Measurements from ENCODE around the gene TRAPPC3L.

The TRAPPC3L gene

DNA sequence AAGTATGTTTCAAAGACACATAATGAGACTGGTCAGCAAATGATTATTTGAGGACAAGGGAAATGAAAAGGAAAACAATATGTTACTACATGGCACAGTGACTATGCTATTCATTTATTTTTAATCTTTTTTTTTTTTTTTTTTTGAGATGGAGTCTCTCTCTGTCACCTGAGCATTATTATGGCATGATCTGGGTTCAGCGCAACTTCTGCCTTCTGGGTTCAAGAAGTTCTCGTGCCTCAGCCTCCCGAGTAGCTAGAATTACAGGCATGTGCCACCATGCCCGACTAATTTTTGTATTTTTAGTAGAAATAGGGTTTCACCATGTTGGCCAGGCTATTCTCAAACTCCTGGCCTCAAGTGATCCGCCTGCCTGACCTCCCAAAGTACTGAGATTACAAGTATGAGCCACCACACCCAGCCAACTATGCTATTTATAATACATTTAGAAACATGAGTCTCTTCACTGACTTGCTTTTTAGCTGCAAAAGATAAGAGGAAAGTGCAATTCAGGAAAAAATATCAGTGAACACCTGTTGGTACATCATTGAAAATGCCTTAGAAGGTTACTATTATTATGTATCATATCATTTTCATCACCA, 11.4 kb upstream of the TRAPPC3L start:
- DNase-seq: no peak

DNA sequence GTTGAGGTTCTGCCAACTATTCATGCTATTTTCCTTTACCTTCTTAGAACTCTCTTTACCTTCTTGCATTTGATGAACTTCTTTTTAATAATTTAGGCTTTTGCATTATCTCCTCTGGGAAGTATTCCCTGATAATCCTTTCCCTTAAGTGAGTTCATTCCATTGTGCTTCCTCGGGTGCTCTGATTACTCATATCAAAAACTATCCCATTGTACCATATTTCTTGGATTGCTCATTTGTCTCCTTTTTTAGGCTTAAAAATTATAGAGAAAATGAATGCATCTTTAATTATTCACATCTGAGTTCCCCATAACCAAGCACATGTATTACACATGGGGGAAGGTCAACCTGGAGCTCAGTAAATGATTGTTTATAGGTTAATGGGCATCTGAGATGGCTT, 10.6 kb upstream of the TRAPPC3L start:
- no peak for DNase-seq

DNA sequence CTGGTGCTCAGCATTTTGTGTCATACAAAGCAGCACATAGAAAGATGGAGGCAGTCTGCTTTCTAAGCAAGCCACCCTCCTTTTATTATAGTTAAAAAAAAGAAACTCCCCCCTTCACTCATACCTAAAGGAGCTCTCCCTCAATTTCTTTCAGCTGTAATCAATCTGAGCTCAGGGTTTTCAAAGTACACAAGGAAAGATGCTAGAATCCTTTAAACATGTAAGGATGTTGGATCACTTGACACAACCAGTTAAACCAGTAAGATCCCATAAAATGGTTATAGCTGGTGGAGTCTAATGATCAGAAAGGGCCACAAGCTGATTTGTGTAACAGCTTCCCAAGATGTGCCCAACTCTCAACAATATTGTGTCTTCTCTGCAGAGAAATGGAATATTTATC, 8.0 kb upstream of the TRAPPC3L start, which contains the start of gene CALHM4:
Gene CALHM4 (plus strand): TSS at position 301 of the 400 bp plus-strand sequence. CDS start 43 bp downstream, at position 344.
- no peak for DNase-seq

DNA sequence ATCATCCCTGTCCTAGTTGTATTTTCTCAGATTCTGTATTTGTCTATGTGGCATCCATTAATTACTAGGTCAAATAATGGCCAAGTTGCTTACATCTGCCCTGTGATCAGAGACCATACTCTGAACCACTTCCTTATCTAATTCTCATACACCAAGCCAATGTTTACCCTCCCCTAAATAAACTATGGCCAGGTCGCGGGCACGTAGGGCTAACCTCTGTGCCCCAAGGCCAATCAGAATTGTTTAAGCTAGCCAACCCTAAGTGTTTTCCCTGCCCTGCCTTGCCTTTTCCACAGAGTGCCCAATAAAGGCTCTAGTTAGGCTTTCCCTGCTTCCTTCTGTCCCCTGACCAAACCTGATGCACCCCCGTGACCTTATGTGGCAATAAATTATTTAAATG, 5.3 kb upstream of the TRAPPC3L start:
- no peak for DNase-seq

DNA sequence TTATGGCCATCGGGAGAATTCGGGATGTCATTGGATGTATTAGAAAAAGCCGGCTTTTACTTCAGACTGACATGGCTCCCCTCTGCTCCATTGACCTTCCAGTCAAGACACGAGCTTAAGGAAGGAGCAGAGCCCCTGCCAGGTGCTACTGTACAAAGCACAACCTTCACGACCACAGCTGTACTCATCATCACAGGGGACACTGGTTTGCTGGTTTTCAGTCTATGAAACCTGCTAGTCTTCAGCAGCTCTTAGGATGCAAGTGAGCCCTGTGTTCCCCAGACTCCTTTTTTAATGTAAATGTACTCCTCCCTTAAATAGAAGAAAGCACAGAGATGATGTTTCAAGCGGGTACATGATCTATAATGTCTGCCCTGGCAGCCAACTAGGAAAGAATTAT, 1.9 kb upstream of the TRAPPC3L start:
- no peak for DNase-seq

DNA sequence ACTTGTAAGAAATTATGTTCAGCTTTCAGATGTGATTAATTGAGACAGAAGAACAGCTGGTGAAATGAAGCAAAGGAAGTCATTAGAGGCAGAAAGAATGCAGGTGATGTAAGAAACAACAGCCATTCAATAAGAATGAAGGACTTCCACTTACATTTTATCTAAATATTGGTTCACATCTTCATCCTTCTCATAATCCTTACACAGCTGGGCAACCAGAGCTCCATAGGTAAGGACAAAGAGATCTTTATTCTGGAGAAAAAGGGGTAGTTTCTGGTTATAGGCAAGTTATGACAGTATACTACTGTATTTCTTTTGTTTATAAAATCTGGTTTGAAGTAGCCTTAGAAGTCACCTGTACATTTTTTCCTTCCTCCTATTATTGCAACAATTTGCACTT, 2.3 kb downstream of the TRAPPC3L start:
- no peak for DNase-seq

DNA sequence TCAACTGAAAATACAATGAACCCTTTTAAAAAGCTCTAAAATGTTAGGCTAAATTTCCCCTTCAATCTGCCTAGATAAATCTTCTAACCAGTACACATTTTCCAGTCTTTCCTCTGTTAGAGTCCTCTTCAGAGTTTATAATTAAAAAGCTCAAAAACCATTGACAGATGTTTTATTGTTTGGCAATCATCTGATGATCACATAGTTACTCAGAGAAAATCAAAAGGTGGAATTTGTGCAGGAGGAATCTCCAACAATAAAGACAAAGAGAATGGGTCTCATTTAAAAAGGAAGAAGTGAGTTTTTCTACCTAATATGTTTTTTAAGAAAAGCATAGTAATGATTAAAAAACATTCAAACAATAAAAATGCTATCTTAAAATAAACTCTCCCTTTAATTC, 3.1 kb downstream of the TRAPPC3L start:
- no peak for DNase-seq

DNA sequence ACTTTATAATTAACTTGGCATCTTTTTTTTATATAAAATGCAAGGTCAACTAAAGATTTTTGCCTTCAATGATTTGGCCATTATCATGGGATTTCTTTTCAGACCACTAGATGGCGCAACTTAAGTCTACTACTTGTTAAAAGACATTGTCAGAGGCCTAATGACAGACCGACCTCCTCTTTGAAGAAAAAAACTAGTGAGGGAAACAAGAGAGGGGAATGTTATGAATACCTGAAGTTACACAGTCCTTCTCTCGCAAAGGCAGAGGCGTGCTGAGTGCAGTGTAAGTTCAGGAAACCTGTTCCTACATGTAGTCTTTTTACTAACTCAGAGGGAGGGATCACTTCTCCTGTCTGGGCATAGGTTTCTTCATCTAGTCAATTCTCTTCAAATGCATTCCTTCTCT, 9.3 kb downstream of the TRAPPC3L start:
- DNase-seq: peak; percentile 81

DNA sequence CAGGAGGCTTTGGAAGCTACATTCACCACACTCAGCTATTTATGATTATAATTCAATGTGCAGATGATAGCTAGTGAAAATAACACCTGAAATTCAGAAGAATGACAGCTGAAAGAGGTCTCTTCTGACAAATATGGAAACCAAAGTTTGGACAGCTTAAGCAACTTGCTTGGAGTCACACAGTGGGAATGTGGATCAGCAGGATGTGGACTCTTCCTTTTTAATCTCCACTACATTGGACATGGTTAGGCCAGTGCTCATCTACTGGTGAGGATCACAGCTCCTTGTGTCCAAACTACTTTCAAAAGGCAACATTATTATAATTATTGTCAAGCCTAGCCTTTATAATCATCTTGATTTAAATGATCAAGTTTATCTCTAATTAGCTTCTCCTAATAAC, 10.4 kb downstream of the TRAPPC3L start:
- no peak for DNase-seq

DNA sequence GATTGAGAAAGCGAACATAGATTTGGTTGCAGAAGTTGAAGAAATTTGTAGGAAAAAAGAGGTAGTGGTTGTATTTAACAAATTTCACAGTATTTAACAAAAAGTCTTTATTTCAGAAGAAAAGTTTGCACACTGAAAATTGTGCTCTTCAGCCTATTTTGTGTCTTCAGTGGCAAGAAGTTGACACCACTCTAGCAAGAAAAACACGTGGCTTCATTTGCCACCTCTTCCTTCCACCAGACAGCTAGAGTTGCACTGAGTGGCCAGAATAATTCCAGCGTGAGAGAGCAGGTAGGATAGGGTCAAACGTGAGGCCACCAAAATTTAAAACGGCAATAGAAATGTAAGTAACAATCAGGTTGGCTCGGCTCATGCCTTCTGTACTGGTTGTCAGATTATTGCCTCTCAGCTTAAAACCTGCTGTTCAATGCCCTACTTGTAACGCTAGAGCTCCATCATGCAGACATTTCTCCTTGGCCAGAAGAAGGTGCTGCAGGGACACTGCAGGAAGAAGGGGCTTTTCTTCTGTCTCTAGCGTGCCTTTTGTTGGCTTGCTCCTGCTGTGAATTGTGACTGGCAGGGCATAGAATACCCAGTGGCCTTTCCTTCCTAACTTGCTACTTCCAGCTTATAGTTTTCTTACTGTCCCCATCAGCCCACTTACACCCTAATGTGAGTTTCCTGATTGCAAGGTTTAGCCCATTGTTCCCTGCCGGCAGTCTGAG, 12.1 kb downstream of the TRAPPC3L start:
- DNase-seq: no peak

DNA sequence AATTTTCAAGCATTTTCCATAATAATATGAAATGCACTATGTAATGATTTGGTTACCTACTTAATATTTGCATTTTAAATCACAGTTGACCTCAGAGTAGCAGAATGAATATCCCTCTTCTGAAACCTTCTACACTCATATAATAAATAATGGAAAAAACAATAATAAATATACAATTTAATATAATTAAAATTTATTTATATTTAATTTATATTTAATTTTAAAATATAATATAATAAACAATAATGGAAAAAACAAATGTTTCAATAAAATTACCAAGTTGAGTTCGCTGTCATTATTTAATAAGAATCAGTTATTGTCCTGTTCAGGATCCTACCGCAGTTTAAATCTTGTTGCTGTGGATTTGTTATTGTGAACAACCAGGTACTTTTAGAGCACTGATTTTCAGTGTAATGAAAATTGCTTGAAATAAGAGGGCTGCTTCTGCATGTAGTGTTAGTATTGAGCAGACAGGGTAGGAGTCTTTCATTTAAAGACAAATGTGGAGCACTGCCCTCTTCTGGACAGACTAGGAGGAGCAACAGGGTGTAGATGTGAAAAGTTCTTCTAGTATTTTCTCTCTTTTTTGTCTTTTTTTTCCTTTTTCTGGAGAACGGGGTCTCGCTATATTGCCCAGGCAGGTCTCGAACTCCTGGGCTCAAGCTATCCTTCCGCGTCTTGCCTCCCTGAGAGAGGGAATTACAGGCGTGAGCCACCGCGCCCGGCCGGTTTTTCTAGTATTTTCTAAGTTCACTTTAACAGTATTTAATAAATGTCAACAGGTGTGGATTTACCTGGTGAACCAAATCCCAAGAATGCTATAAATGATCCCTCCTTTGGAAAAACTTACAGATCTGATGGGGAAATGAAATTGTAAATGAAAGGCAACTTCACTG, 13.6 kb downstream of the TRAPPC3L start:
- peak; percentile 84 for DNase-seq

DNA sequence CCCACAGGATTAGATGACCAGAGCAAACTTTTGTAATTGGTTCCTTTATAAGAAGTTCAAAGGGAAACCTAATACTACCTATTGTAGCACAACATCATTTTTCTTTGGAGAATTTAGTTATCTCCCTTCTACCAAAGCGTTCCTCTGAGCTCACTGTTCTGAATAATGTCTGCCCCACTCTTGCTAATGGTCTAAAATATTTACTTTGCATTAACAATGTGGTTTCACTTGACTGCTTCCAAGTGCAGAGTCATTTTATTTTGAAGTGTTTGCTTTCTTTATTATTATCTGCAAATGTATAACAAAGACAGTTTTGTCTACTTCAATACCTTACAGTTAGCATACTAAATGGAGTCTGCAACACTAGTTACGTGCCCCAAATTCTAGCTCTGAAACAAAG, 15.0 kb downstream of the TRAPPC3L start:
- no peak for DNase-seq

DNA sequence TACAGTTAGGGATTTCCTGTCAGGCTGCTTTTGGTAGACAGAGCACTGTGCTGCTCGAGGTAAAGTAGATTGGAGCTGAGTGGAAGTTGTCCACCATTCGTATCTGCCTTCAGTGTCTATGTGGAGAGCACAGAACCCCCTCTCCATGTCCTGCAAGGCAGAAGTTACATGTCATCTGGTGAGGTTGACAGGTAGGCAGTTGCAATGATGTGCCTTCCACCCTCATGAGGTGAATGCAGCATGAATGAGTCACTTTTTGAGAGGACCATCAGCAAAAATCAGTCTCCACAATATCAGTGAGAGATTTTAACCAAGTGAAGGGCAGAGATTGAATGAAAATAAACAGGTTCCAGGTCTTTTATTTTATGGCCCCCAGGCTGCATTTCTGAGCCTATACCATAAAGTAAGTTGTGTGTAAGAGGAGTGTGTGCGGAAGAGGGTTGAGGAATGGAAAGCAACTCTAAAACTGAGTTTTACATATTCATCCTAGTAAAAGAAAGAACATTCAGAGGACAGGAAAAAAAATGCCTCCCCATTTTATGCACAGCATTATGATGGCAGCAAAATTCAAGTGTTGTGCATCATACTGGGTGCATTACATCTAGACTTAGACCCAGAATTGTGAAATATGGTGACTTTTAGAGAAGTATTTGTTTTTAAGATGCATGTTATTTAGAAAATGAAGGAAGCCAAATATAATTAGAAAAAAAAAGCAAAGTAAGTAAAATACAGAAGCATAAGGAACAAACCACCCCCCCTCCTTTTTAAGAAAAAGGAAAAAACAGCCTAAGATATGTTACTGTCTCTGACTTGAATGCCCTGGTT, 15.8 kb downstream of the TRAPPC3L start:
- DNase-seq: peak; percentile 28

DNA sequence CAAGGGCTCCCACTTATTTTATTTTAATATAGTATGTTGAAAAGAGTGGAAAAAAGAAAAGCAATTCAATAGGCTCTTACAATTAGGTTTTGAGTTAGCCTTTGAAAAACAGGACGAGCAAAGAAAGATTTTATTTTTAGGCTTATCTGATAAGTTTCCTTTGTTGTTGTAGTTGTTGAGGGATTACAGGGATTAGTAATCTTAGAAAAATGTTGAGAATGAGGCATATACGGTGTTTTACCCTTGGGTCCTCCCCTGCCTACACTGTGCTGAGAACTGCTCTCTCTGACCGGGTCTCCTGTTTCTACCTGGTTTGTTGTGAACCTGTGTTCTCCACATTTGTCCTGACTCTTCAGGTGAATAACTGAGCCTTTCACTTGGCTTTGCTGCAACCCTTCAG, 16.7 kb downstream of the TRAPPC3L start:
- no peak for DNase-seq

DNA sequence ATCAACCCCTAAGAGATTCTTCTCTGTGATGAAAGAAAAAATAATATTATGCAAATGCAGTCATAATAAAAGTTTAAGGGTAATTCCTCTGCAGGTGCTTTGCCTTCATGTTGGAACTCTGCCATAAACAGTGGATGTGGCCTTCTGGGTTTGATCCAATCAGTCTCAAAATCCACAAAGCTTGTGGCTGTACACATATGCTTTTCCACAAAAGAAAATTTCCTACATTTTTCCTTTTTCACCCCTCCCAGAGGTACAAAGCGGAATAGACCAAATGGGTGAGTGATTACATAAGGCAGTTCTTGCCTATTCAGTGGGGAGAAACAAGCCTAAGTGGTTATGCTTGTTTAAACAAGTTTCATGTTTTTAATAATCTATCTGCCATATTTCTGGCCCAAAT, 17.4 kb downstream of the TRAPPC3L start:
- DNase-seq: no peak

DNA sequence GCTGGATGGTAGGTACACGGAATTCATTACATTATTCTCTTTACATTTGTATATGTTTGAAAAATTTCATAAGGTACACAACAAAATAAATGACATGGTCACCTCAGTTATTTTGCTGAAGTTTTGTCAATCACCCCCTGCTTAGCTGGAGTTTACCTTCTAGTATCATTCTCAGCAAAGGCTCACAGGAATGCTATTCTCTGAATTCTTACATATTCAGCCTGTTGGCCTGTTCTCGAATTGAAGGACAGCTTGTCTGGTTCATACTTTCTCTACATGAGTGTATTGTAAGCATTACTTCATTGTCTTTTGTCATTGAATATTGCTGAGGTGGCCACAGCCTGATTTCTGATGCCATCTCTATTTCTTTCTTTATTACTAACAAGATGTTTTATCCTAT, 21.2 kb downstream of the TRAPPC3L start:
- DNase-seq: no peak

DNA sequence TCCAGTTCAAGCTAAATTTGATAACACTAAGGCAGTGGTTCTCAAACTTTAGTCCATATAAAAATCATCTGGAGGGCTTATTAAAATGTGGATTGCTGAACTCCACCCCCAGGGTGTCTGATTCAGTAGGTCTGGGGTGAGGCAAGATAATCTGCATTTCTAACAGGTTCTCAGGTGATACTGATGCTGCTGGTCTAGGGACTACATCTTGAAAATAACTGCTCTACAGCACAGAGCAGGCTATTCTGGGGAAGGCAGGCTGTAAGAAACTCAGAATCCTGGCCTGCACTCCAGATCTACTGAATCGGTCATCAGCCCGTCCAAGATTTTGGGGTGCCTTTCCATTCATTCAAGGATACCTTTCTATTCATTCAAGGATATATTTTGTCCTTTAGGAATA, 22.6 kb downstream of the TRAPPC3L start:
- no peak for DNase-seq

DNA sequence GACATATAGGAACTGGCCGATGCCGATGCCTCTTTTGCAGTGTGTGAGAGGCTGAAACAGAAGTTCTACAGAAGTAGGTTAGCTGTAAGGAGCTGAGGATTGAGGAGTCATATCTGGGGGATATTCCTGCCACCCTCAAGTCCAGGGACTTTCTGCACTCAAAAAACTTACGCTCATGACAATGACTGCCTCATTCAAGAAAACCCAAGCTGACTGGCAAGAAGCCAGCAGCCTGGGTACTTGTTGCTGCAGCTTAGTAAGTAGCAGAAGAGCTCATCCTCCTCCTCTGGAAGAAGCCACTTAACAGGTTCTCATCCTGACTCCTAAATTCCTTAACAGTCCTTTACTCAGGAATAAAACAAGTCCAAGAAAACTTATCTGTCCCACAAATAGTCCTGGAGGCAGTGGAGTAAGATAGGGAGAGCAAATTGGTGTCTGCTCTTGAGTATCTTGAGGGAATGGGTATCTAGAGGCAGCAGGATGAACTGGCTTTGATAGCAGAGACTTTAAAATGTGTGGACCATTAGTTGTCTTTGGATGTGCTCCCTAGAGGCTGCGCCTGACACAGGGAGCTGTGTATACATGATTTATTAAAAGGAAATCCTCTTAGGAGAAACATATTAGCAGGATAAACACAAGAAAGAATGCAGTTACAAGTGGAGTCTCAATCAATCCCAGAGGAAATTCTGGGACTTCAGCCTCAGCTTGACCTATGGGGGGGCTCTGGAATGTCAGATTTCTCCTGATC, 26.7 kb downstream of the TRAPPC3L start:
- DNase-seq: peak; percentile 40

DNA sequence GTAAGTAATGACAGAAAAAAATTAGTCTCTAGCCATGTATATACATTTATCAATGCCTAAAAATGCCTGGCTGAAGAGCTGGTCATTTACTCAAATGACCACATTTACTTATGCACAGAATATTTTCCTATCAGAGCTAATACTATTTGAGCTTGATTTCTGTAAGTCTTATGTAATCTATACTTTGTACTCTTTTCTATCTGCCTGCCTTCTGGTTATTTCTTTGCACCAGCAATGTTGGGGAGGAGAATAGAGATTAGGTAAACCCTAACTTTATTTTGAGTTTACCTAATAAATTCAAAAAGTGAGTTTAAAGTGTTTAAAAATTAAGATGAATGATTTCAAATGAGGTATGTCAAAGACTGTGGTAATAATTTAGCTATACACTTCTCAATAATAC, 30.3 kb downstream of the TRAPPC3L start:
- DNase-seq: no peak

DNA sequence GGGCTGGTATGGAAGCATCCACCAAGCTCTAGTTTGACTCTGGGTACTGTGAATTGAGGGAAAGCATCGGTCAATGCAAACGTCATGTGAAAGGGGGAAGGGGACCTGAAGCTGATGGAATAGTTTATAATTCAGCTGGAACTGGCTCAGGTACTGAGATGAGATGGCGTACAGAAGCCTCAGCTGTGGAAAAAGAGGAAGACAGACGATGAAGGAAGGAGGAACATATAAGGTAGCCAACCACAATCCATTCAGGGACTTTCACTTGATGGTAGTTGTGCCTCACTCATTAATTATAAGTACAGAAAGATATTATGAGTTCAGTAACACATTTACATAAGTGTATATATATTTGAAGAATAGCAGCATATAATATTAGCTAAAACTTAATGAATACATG, 31.4 kb downstream of the TRAPPC3L start:
- DNase-seq: no peak

DNA sequence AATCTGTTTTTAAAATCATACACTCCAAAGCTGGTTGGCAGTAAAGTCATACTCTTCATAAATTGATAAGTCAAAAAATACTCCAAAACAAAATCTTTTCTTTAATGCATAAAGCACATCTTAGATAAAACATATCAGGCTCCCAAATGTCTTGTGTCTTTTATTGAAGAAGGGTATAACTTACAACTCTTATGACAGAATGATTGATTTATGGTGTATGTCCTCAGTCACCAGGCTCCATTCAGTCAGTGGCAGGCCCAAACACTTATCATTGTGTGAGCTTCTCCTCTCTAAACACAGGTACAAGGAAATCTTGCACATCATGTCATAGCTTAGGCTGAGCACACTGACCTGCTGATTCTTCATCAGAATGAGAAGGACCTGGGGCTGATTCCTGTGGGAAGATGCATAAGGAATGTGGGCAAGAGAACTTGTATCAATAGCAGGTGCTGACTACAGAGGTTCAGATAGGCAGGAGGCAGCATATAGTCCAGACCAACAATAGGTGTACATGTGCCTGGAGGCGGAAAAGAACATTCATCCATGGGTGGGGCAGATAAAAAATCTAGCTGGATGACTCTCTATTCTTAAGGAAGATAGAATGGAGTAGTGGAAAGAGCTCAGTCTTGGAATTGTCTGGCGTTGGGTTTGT, 32.1 kb downstream of the TRAPPC3L start:
- no peak for DNase-seq

DNA sequence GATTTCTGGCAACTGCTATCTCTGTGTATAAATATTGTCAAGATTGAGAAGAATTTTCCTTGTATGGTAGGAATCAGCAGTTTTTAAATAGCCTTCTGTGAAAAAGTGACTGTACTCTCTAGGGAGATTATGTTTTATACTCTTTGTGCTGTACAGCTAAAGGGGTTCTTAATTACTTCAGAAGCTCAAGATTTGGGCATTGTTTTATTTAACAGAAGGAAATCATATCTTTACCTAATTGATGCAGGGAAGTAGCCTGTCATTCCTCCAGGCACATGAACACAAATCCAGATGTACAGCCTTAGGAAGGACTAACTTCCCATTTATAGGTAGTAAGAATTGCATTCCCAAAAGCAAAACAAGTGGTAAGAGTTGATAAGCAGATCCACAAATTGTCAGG, 32.8 kb downstream of the TRAPPC3L start:
- DNase-seq: no peak
